SHP77 (cell line): ENCODE measurements around the gene SOCS3.
"Not testable (repeated sequence)": the region's sequence is repeated elsewhere in the genome, so short reads cannot be mapped to it uniquely, and the experiment has no call there.

Source experiments
- DNase-seq, 2 experiments: peaks; one replicate each; lab custom pipeline; 2025; lab: John Stamatoyannopoulos, UW

SOCS3 gene

GRCh38 chr17:78329263-78330059 lies 30.4 kb downstream of the SOCS3 start:
- DNase-seq: no peak

DNA sequence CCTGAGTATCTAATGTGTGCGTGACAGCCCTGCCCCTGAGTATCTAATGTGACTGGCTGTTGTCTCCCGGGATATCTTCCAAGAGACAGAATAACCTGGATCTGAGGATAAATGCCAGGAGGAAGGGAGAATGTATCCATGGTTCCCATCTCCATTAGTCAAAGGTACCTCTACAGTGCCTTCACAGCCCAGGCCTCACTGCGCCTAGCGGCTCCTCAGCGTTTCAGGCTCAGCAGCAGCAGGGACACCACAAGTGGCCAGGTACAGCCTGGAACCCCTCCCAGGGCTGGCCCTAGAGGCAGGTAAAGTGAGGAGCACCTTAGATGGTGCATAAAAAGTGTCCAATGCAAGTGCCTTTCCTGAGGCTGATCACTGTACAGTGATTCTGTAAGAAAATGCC lies 32.0 kb downstream of the SOCS3 start:
- DNase-seq: no peak

GRCh38 chr17:78325076-78325687 lies 34.7 kb downstream of the SOCS3 start:
- no peak for DNase-seq

GRCh38 chr17:78324391-78325075 lies 35.3 kb downstream of the SOCS3 start:
- peak; percentile 52 to 66 for DNase-seq

DNA sequence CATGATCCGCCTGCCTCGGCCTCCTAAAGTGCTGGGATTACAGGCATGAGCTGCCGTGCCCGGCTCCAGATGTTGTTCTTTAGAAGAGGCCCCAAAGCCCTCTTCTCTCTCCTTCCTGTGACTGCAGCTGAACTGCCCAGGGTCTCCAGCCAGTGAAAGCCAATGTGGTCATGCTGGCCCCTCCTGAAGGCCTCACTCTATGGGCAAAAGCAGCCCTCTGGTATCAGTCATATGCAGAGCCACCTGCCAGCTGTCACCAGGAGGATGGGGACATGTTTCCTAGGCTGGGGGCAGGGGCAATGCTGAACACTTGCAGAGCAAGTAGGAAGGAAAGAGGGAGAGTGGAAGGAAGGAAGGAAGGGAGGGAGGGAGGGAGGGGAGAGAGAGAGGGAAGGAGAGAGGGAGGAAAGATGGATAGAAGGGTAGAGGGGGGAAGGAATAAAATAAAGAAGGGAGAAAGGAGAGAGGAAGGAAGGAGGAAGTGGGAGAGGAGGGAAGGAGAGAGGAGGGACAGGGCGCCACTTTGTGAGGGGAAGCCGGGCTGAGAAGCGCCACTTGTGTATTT lies 36.0 kb downstream of the SOCS3 start:
- peak in 1 of 2 experiments; percentile 37 for DNase-seq

- no peak for DNase-seq
These were observed 36.9 kb downstream of the SOCS3 start for GRCh38 chr17:78322858-78323455.

DNA sequence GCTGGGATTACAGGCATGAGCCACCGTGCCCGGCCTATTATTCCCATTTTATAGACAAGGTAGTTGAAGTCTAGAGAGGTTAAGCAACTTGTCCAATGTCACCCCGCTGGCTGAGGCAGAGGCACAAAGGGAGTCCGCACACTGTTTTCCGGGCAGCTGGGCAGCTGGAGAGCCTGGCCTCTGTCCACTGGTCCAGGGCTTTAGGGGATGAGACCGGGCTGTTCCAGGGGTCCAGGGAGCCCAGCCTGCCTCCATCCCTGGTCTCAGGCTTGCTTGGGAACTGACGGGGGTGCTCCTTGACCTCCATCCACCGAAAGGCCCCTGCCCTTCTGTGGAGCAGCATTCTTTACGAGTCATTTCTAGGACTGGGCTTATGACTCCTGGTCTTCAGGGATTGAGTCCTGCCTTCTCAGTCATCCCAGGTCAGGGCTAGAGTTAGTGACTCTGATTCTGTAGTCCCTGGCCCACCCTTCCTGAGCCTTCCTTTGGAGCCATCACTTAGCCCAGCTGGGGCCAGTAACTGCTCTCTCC lies 37.5 kb downstream of the SOCS3 start:
- no peak for DNase-seq

DNA sequence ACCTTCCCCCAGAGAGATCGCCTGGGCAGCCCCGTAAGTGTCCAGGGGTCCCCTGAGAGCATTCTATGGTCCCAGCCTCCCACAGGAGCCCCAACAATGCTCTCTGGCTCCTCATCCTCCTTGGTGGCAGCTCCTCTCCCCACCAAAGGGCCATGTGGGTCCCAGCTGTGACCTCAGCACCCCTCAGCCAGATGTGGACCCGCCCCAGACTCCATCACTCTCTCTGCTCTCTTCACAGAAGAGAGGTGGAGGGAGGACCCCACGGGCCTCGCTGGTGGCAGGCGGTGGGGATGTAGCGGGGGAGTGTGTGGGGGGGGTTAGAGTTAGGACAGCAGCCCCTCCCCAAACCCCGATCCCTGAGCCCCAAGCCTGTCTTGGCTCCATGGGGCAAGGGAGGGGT lies 41.0 kb downstream of the SOCS3 start:
- no peak for DNase-seq

DNA sequence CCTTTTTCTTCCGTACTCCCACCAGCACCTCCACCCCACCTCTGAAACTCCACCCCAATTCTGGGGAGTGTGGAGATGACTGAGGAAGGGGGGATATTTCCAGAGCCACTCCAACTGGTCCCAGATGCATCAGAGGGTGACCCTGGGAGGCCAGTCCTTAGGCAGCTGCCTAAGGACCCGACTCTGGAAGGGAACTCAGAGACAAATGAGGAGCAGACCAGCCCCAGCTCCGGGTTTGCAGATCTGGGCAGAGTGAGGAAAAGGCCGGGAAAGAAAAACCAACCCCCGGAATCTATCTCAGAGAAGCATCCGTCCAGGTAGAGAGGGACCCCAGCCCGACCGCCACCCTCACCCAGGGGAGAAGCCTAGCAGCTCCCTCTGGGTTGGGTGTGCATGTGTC lies 41.5 kb downstream of the SOCS3 start:
- no peak for DNase-seq

GRCh38 chr17:78317794-78318400 lies 42.0 kb downstream of the SOCS3 start:
- no peak for DNase-seq

DNA sequence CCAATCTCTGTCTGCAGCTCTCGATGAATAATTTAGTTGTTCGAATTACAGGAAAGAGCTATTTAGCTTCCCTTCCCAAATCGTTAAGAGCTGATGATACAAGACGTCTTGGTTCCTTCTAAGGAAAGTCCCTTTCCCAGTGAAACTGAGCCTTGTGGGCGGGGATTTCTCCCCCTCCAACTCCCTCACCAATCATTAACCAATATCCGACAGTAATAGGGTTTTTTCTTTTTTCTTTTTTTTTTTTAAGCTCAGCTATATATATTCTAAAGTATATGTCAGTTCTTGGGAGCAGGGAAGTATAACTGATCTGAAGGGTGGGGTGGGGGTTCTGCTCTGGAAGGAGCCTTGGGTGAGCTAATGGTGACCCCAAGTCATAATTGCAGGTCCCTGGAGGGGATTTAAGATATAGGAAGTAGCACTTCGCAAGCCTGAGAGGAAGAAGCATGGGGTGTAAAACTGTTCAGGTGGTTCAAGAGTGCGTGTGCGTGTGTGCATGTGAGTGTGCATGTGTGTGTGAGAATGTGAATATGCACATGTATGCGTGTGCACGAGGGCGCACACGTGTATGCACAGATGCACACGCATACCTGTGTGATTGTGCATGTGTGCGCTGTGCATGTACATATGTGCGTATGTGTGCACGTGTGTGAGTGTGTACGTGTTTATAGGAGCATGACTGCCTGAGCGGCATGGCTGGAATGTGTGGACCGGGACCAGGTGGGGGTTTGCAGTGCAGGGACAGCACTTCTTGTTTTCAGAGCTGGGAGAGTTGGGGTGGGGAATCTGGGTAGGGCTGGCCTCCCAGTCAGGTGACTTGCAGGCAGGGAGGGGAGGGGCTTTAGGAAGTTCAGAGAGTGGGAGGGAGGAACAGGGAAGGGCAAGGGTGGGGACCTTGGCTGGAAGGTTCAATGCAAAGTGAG lies 42.7 kb downstream of the SOCS3 start:
- DNase-seq: no peak

DNA sequence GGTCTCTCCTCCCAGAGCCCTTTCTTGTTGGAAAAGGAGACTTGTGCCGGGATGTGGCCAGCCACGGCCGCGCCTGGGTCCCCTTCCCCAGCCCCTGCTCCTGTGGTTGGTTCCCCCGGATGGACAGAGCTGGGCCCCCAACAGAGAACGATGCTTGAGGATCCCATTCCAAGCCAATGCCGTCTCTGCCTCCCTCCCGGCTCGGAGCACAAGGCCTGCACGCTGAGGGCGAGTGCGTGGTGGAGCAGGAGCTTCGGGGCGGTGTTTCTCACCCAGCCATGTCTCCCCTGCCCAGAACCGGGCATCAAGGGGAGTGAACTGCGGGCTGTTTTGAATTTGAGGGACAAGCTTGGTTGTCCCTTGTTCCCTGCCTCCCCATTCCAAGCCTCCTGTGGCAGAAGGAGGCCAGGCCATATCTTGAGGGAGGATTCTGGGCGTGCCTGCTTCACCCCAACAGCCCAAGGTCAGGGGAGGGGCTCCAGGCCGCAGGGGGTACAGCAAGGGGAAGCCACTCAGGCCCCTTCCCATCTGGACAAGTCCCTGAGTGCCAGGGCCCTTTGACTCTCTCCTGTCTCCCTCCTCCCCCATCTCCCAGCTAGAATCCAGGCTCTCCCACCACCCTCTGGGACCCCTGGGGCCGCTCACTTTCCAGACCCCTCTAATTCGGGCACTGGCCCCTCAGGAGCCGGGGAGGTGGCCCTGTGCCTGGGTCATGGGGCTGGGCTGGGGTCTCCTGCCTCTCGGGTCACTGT lies 43.6 kb downstream of the SOCS3 start:
- DNase-seq: no peak

DNA sequence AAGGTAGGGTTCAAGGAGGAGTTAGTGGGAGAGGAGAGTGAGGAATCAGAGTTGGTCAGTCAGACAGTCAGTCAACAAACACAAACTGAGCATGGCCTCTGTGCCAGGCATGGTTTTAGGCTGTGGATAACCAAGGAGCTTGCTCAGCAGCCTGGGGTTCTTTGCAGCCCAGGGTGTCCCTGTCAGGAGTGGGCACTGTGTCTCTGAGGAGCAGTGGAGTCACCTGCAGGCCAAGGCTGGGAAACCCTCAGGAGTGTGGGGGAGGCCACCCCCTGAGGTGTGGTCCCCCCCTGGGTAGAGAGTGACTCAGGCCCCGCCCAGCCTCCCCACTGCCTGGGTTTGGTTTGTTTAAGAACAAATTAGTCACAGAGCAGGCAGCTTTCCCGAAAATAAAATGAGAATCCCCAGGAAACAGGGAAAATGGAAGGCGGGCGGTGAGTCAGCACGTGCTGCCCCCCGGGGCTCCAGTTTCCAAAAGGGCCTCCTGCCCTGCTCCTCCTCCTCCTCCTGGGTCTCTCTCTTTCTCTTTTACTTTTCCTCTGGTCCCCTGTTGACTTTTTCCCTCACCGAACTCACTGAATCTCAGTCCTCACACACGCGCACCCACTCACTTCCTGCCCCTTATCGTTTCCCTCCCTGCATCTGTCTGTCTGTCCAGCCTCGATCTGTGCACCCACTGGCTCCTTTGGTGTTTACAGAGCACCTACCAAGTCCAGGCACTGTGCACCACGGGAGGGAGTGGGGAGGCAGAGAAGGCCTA lies 44.3 kb downstream of the SOCS3 start:
- DNase-seq: peak in 1 of 2 experiments; percentile 26

GRCh38 chr17:78314683-78315354 lies 45.1 kb downstream of the SOCS3 start:
- DNase-seq: no peak

- DNase-seq: peak; percentile 92 to 96
These were observed 45.9 kb downstream of the SOCS3 start for GRCh38 chr17:78313735-78314648.

DNA sequence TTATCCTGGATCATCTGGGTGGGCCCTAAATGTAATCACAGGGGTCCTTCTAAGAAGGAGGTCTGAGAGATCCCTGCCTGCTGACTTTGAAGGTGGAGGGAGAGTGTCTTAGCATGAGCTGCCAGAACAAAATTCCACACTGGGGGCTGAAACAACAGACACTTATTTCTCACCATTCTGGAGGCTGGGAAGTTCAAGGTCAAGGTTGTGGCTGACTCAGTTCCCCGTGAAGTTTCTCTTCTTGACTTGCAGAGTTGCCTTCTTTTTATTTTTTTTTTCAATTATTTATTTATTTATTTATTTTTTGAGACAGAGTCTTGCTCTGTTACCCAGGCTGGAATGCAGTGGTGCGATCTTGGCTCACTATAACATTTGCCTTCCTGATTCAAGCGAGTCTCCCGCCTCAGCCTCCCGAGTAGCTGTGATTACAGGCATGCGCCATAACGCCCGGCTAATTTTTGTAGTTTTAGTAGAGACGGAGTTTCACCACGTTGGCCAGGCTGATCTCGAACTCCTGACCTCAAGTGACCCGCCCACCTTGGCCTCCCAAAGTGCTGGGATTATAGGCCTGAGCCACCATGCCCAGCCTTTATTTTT lies 50.1 kb downstream of the SOCS3 start:
- DNase-seq: not testable (repeated sequence)
